Activated T-cell treated with anti-CD3 and anti-CD28 coated beads for 1 hour (primary cell): ENCODE measurements around the gene HHIP.
"Not testable (repeated sequence)": the region's sequence is repeated elsewhere in the genome, so short reads cannot be mapped to it uniquely, and the experiment has no call there.

ENCODE experiments used
- DNase-seq: peaks from one replicate; pipeline ENCODE4 v3.0.0-alpha.2; 2020; ENCODE audit warnings: low read depth

Gene HHIP

GRCh38 chr4:144757969-144758368, 112.0 kb downstream of the HHIP start:
- DNase-seq: no peak

GRCh38 chr4:144768809-144769208, 122.9 kb downstream of the HHIP start:
- DNase-seq: not testable (repeated sequence)

- DNase-seq: no peak
Measured at GRCh38 chr4:144778364-144778763, 132.4 kb downstream of the HHIP start.

GRCh38 chr4:144782345-144782744, 136.4 kb downstream of the HHIP start:
- DNase-seq: no peak

- no peak for DNase-seq
Measured at GRCh38 chr4:144785961-144786360, 140.0 kb downstream of the HHIP start.

GRCh38 chr4:144787365-144788258, 141.7 kb downstream of the HHIP start:
- DNase-seq: no peak

- DNase-seq: no peak
Measured at GRCh38 chr4:144788469-144788868, 142.5 kb downstream of the HHIP start.

GRCh38 chr4:144791933-144792332, 146.0 kb downstream of the HHIP start:
- DNase-seq: not testable (repeated sequence)
